CD8-positive, alpha-beta memory T cell (primary cell): ENCODE data around the gene INPP5A. TPM values are rescaled to one million over a fixed set of nuclear protein-coding genes. Genes with fewer than 3 reads are reported as not detected.

Experiments used
- CTCF ChIA-PET: fragments of 350-600 bp; sonication (Branson Sonifier 250); formaldehyde crosslinking; loops from one replicate; lab custom pipeline; 2021; ENCODE audit warnings: antibody characterized with exemption; lab: Charles Lee
- POLR2A ChIA-PET: fragments of 350-600 bp; sonication (Branson Sonifier 250); formaldehyde crosslinking; loops from one replicate; lab custom pipeline; 2021; ENCODE audit warnings: antibody characterized with exemption; lab: Charles Lee
- DNase-seq, 5 donors: peaks; one replicate each; pipeline versions ENCODE4 v3.0.0 to v3.0.0-alpha.2; 2020 to 2022; ENCODE audit warnings: mixed read lengths in 1 of 5
- H3K27ac ChIP-seq: one replicate; pipeline ENCODE4 v1.7.0; 2013; ENCODE audit warnings: low read depth, mild to moderate bottlenecking, low read length, moderate library complexity
- H3K27me3 ChIP-seq: 2 replicates; pipeline ENCODE4 v1.7.0; 2013; ENCODE audit warnings: low read length, mild to moderate bottlenecking; ENCODE audit not compliant: insufficient read depth, poor library complexity, severe bottlenecking
- H3K36me3 ChIP-seq: 2 replicates; pipeline ENCODE4 v1.7.0; 2013; ENCODE audit warnings: mild to moderate bottlenecking, low read length, moderate library complexity; ENCODE audit not compliant: insufficient read depth
- H3K4me1 ChIP-seq: 2 replicates; pipeline ENCODE4 v1.7.0; 2013; ENCODE audit warnings: mild to moderate bottlenecking, low read length, moderate library complexity; ENCODE audit not compliant: insufficient read depth
- H3K4me3 ChIP-seq: 2 replicates; pipeline ENCODE4 v1.7.0; 2013; ENCODE audit warnings: mild to moderate bottlenecking, low read length
- H3K9me3 ChIP-seq: 2 replicates; pipeline ENCODE4 v1.7.0; 2013; ENCODE audit warnings: mild to moderate bottlenecking, low read length
- H3K27ac Mint-ChIP-seq, 8 donors: one replicate each; pipeline ENCODE4 v1.8.0; 2020 to 2021; ENCODE audit warnings: mixed read lengths in 8 of 8, mild to moderate bottlenecking in 6 of 8, inconsistent platforms in 3 of 8, moderate library complexity in 3 of 8
- H3K27me3 Mint-ChIP-seq, 2 donors: one replicate each; pipeline ENCODE4 v1.8.0; 2020 to 2021; ENCODE audit warnings: mixed read lengths in 2 of 2, mild to moderate bottlenecking in 1 of 2, moderate library complexity in 1 of 2
- H3K36me3 Mint-ChIP-seq, 3 donors: one replicate each; pipeline ENCODE4 v1.8.0; 2020 to 2021; ENCODE audit warnings: mixed read lengths in 3 of 3, inconsistent platforms in 1 of 3, mild to moderate bottlenecking in 1 of 3
- H3K4me1 Mint-ChIP-seq, 3 donors: one replicate each; pipeline ENCODE4 v1.8.0; 2020 to 2021; ENCODE audit warnings: mixed read lengths in 3 of 3, inconsistent platforms in 1 of 3, mild to moderate bottlenecking in 1 of 3
- H3K4me3 Mint-ChIP-seq, 7 donors: one replicate each; pipeline ENCODE4 v1.8.0; 2020 to 2021; ENCODE audit warnings: mixed read lengths in 7 of 7, mild to moderate bottlenecking in 6 of 7, moderate library complexity in 4 of 7, inconsistent platforms in 2 of 7
- H3K9me3 Mint-ChIP-seq, 5 donors: one replicate each; pipeline ENCODE4 v1.8.0; 2020 to 2022; ENCODE audit warnings: mixed read lengths in 5 of 5, mild to moderate bottlenecking in 3 of 5, moderate library complexity in 2 of 5, inconsistent platforms in 1 of 5
- polyA plus RNA-seq: library from polyadenylated mRNA; unstranded; fragments of 300-500 nt; fragmentation: Illumina TruSeq; gene quantifications from one replicate; pipeline ENCODE4 v1.2.3, GENCODE V29; 2021
- total RNA-seq, 2 experiments: library from RNA; stranded (reverse); gene quantifications; one replicate each; pipeline ENCODE4 v1.2.3, GENCODE V29; 2021

Gene INPP5A
- total and polyA plus RNA-seq, 3 experiments from 2014 or later, result 1.1 to 6.1 (median 4.8) TPM

DNA sequence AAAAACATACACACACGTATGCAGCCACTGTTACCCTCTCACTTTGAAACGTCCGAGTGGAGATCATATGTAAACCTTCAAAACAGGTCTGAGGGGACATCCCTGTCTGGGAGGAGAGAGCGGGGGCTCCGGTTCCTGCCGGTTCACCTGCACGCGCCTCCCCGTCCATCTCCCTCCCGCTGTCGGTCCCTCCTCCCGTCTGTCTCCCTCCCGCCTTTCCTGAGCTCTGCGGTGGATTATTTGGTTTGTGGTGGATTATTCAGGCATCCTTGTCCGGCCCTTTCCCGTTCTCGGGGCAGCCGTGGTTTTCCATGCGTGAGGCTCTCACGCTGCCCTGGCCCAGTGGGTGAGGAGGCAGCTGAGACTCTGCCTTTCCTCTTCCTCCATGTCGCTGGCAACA lies 188.6 kb downstream of the INPP5A start:
- H3K9me3 Mint-ChIP-seq, result peaks cover 0 to 6% (median 0%) of the 10 kb centered on the region in 5 donors
- H3K9me3 ChIP-seq, result no peaks in the 10 kb centered on the region

GRCh38 chr10:132726951-132727350 lies 189.4 kb downstream of the INPP5A start:
- no peaks in the 10 kb centered on the region for H3K9me3 ChIP-seq
- H3K4me3 ChIP-seq, result no peak overlapping the region
- H3K27ac ChIP-seq, result no peak overlapping the region
- Mint-ChIP-seq H3K4me1 (no peaks in the 10 kb centered on the region), H3K9me3 (peaks cover 0 to 3% (median 0%) of the 10 kb centered on the region in 5 donors), H3K36me3 (peaks cover 7 to 43% (median 12%) of the 10 kb centered on the region in 3 donors), H3K4me3 (no peak overlapping the region), H3K27me3 (no peaks in the 10 kb centered on the region), H3K27ac (peak overlapping the region in 1 of 8 donors; percentile 58)
- POLR2A ChIA-PET, result no interaction called here
- H3K4me1 ChIP-seq, result no peaks in the 10 kb centered on the region
- H3K27me3 ChIP-seq, result no peaks in the 10 kb centered on the region
- CTCF ChIA-PET, result no interaction called here
- H3K36me3 ChIP-seq, result no peaks in the 10 kb centered on the region
- no peak for DNase-seq

More for the DNA sequence above, 188.6 kb downstream of the INPP5A start:
- H3K36me3 ChIP-seq, result no peaks in the 10 kb centered on the region
- no peak for DNase-seq
- POLR2A ChIA-PET, result no interaction called here
- H3K4me1 ChIP-seq, result no peaks in the 10 kb centered on the region
- no peak overlapping the region for H3K27ac ChIP-seq
- no peaks in the 10 kb centered on the region for H3K27me3 Mint-ChIP-seq
- no peak overlapping the region for H3K4me3 ChIP-seq
- no peak overlapping the region for H3K4me3 Mint-ChIP-seq
- H3K36me3 Mint-ChIP-seq, result peaks cover 9 to 43% (median 11%) of the 10 kb centered on the region in 3 donors
- H3K27ac Mint-ChIP-seq, result no peak overlapping the region
- CTCF ChIA-PET, result interaction anchor here (1.2 kb wide), 1 partner anchor 44 kb away, joined by 3 read pairs; no protein-coding TSS in a partner anchor
- no peaks in the 10 kb centered on the region for H3K27me3 ChIP-seq
- no peaks in the 10 kb centered on the region for H3K4me1 Mint-ChIP-seq

DNA sequence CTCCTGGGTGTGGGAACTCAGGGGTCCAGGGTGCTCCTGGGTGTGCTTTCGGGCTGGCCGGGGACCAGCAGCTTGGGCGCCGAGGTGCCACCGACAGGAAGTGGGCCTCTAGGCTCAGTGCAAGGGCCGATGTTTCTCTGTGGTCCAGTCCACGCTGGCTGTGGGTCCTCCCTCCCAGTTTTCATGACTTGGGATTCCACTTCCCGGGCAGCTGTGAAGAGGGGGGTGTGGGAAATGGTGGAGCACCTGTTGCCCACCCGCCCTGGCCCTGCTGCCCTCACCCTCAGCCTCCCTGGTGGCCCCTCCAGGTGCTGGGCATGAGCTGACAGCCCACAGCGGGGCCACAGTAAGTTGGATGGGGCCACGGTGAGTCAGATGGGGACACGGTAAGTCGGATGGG lies 189.8 kb downstream of the INPP5A start:
- CTCF ChIA-PET, result no interaction called here
- H3K27ac ChIP-seq, result no peak overlapping the region

DNA sequence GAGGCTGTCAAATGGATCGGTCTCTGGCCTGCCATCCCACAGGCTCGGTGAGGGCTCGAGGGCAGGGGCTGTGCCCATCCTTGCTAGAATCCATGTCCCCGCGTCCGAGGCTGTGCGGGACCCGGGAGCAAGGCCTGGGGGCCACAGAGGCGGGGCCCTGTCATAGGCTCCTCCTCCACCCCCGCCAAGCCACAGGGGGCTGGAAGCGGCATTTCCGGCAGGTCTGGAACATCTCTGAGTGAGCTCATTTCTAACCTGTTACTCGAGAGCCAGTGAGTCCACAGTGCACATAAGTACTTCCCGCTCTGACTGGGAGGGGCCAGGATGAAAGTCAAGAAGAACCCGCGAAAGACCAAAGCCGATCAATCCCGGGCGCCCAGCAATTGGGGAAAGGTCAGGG lies 190.7 kb downstream of the INPP5A start:
- Histone ChIP-seq H3K36me3 (no peaks in the 10 kb centered on the region), H3K9me3 (no peaks in the 10 kb centered on the region)
- H3K36me3 Mint-ChIP-seq, result peaks cover 7 to 46% (median 8%) of the 10 kb centered on the region in 3 donors

More for the DNA sequence above, 189.8 kb downstream of the INPP5A start:
- Histone ChIP-seq H3K4me1 (no peaks in the 10 kb centered on the region), H3K4me3 (no peak overlapping the region), H3K9me3 (no peaks in the 10 kb centered on the region), H3K27me3 (no peaks in the 10 kb centered on the region), H3K36me3 (no peaks in the 10 kb centered on the region)
- Mint-ChIP-seq H3K27ac (no peak overlapping the region), H3K9me3 (peaks cover 0 to 6% (median 0%) of the 10 kb centered on the region in 5 donors), H3K36me3 (peaks cover 7 to 46% (median 15%) of the 10 kb centered on the region in 3 donors), H3K4me1 (no peaks in the 10 kb centered on the region), H3K4me3 (no peak overlapping the region), H3K27me3 (no peaks in the 10 kb centered on the region)
- no peak for DNase-seq
- POLR2A ChIA-PET, result no interaction called here

DNA sequence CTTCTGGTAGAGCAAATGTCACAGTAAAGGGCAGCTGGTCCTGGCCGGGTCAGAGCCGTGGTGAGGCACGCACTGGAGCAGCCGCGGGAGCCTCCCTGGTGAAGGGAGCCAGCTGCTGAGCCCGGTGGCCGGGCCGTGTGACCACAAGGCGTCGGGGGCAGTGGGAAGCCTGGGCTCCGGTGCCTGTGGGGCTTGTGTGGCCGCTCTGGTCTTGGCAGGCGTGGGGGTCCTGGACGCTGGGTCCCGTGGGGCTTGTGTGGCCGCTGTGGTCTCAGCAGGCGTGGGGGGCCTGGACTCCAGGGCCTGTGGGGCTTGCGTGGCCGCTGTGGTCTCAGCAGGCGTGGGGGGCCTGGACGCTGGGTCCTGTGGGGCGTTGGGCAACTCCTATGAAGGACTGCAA lies 191.2 kb downstream of the INPP5A start:
- peaks cover 0 to 6% (median 0%) of the 10 kb centered on the region in 5 donors for H3K9me3 Mint-ChIP-seq
- no peak overlapping the region for H3K27ac Mint-ChIP-seq
- Histone ChIP-seq H3K9me3 (no peaks in the 10 kb centered on the region), H3K36me3 (no peaks in the 10 kb centered on the region), H3K27ac (no peak overlapping the region), H3K4me3 (no peak overlapping the region), H3K4me1 (no peaks in the 10 kb centered on the region), H3K27me3 (no peaks in the 10 kb centered on the region)
- no peaks in the 10 kb centered on the region for H3K4me1 Mint-ChIP-seq
- DNase-seq, result no peak
- POLR2A ChIA-PET, result no interaction called here
- CTCF ChIA-PET, result no interaction called here
- H3K27me3 Mint-ChIP-seq, result no peaks in the 10 kb centered on the region
- peaks cover 7 to 46% (median 8%) of the 10 kb centered on the region in 3 donors for H3K36me3 Mint-ChIP-seq
- H3K4me3 Mint-ChIP-seq, result no peak overlapping the region

More for the DNA sequence above, 190.7 kb downstream of the INPP5A start:
- ChIA-PET POLR2A (no interaction called here), CTCF (no interaction called here)
- no peak for DNase-seq
- H3K4me3 Mint-ChIP-seq, result no peak overlapping the region
- no peaks in the 10 kb centered on the region for H3K4me1 Mint-ChIP-seq
- Histone ChIP-seq H3K4me1 (no peaks in the 10 kb centered on the region), H3K27ac (no peak overlapping the region), H3K4me3 (no peak overlapping the region), H3K27me3 (no peaks in the 10 kb centered on the region)
- peaks cover 0 to 6% (median 0%) of the 10 kb centered on the region in 5 donors for H3K9me3 Mint-ChIP-seq
- H3K27me3 Mint-ChIP-seq, result no peaks in the 10 kb centered on the region
- no peak overlapping the region for H3K27ac Mint-ChIP-seq

DNA sequence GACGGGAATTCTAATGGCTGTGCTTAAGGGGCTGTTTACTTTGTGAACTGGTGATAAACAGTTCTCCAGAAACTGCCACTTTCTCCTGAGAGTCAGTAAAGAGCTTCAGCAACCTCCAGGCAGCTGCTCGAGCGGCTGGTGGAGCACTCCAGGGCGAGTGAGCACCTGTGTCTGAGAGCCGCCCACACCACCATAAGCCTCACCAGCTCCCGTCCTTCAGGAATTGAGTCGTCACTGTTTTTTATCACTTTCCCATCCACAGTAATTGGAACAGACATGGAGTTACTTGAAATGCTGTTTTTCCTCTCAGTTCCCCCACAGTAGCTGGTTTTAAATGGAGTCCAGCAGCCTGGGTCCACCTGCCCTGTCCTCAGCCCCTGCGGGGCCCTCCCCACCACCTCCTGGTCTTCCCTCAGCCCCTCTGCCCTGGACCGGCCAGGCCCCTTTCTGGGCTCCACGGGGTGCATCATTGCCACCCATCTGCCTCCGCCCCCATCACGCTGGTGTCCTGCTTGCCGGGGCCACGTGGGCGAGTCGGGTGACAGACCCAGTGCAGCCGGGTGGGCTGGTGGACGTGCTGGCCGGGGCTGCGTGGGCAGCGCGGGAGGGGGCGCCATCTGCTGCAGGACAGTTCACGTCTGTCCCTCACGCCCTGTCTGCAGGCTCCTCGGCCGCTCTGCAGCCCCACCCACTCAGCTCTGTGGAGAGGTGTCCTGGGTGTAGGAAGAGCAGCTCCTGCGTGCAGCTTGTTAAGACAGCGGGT lies 192.4 kb downstream of the INPP5A start:
- Histone ChIP-seq H3K4me3 (no peak overlapping the region), H3K4me1 (no peaks in the 10 kb centered on the region), H3K36me3 (no peaks in the 10 kb centered on the region), H3K27ac (no peak overlapping the region), H3K27me3 (no peaks in the 10 kb centered on the region), H3K9me3 (no peaks in the 10 kb centered on the region)
- no peak overlapping the region for H3K27ac Mint-ChIP-seq
- H3K9me3 Mint-ChIP-seq, result peaks cover 0 to 6% (median 0%) of the 10 kb centered on the region in 5 donors
- ChIA-PET POLR2A (no interaction called here), CTCF (no interaction called here)
- H3K36me3 Mint-ChIP-seq, result peaks cover 4 to 37% (median 8%) of the 10 kb centered on the region in 3 donors
- H3K27me3 Mint-ChIP-seq, result no peaks in the 10 kb centered on the region
- no peak for DNase-seq
- no peaks in the 10 kb centered on the region for H3K4me1 Mint-ChIP-seq
- H3K4me3 Mint-ChIP-seq, result no peak overlapping the region

DNA sequence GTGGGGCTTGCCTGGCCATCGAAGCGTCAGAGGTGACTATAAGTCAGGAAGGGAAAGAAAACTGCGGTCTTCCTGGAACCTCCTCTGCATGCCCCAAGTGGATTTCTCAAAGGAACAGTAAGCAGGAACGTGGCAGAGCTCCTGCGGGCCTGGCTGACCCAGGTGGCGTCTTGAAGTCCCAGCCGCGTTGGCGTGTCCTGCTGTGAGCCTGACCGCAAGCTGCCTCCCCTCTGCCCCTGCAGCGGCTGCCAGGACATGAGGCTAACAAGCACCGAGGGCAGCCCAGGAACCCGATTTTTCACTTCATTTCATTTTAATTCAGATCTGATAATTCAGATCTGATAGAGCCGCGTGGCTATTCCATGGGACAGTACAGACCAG lies 193.0 kb downstream of the INPP5A start:
- Histone ChIP-seq H3K4me1 (no peaks in the 10 kb centered on the region), H3K9me3 (no peaks in the 10 kb centered on the region), H3K4me3 (no peak overlapping the region), H3K36me3 (no peaks in the 10 kb centered on the region), H3K27ac (no peak overlapping the region), H3K27me3 (no peaks in the 10 kb centered on the region)
- Mint-ChIP-seq H3K27me3 (no peaks in the 10 kb centered on the region), H3K36me3 (peaks cover 4 to 33% (median 8%) of the 10 kb centered on the region in 3 donors), H3K27ac (no peak overlapping the region), H3K9me3 (peaks cover 0 to 6% (median 0%) of the 10 kb centered on the region in 5 donors), H3K4me1 (no peaks in the 10 kb centered on the region), H3K4me3 (no peak overlapping the region)
- ChIA-PET CTCF (no interaction called here), POLR2A (no interaction called here)
- DNase-seq, result no peak

DNA sequence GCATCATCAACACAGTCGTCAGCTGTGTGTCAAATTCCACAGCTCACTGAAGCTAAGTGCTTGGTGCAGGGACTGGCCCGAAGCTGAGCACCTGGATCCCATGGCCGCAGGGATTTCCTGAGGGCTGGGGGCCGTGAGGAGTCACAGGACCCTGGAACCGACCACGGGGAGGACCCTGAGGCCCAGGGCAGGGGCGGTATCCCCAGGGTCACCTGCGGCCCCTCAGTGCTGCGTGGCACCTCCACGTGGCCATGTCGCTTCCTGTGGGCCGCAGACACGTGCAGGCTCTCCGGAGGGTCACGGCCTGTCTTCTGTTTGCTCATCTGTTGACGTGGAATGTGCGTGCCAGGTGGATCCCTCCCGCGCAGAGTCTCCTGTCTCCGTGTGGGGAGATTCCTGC lies 194.9 kb downstream of the INPP5A start:
- ChIA-PET CTCF (no interaction called here), POLR2A (no interaction called here)
- no peak overlapping the region for H3K4me3 ChIP-seq
- no peaks in the 10 kb centered on the region for H3K27me3 ChIP-seq
- H3K4me1 ChIP-seq, result no peaks in the 10 kb centered on the region
- H3K36me3 ChIP-seq, result no peaks in the 10 kb centered on the region
- H3K4me3 Mint-ChIP-seq, result no peak overlapping the region
- H3K36me3 Mint-ChIP-seq, result peaks cover 1 to 15% (median 4%) of the 10 kb centered on the region in 3 donors
- no peak overlapping the region for H3K27ac Mint-ChIP-seq
- no peaks in the 10 kb centered on the region for H3K9me3 ChIP-seq
- H3K27me3 Mint-ChIP-seq, result no peaks in the 10 kb centered on the region
- peaks cover 0 to 3% (median 0%) of the 10 kb centered on the region in 5 donors for H3K9me3 Mint-ChIP-seq
- H3K4me1 Mint-ChIP-seq, result no peaks in the 10 kb centered on the region
- DNase-seq, result no peak
- H3K27ac ChIP-seq, result no peak overlapping the region
